DND-41 (cell line): ENCODE measurements around the gene STPG2.
A peak's percentile ranks its signal among the peaks of the same experiment; 100 is the strongest.
"Not testable (repeated sequence)": the region's sequence is repeated elsewhere in the genome, so short reads cannot be mapped to it uniquely, and the experiment has no call there.

Source experiments
- ATAC-seq: fragments of 200-7000 bp; cut with Tn5 transposase; 3 replicates; pipeline ENCODE4 v1.9.1; 2021; ENCODE audit warnings: low read depth; ENCODE audit not compliant: insufficient read depth
- DNase-seq: peaks from one replicate; pipeline ENCODE4 v3.0.0-alpha.2; 2020
- H2AFZ ChIP-seq: 2 replicates; pipeline ENCODE4 v1.6.0; 2012; ENCODE audit warnings: low read depth, low read length
- H3K27ac ChIP-seq: 2 replicates; pipeline ENCODE4 v1.5.1; 2012; ENCODE audit warnings: low read length, inconsistent platforms
- H3K27me3 ChIP-seq: fragments of 200-600 bp; sonication (generic); 2 replicates; pipeline ENCODE4 v1.6.0; 2012; ENCODE audit warnings: low read length, mild to moderate bottlenecking, inconsistent platforms; ENCODE audit not compliant: insufficient read depth, poor library complexity
- H3K36me3 ChIP-seq: 2 replicates; pipeline ENCODE4 v1.5.1; 2012; ENCODE audit warnings: low read length, inconsistent platforms; ENCODE audit not compliant: insufficient read depth
- H3K4me1 ChIP-seq: 2 replicates; pipeline ENCODE4 v1.5.1; 2012; ENCODE audit warnings: mild to moderate bottlenecking, low read length; ENCODE audit not compliant: insufficient read depth
- H3K4me2 ChIP-seq: 2 replicates; pipeline ENCODE4 v1.6.0; 2012; ENCODE audit warnings: mild to moderate bottlenecking, moderate library complexity, low read length, inconsistent platforms; ENCODE audit not compliant: insufficient read depth
- H3K4me3 ChIP-seq, 2 experiments: fragments of 200-600 bp in 1 of 2; shearing (Covaris generic) in 1 of 2; 2 replicates each; pipeline ENCODE4 v1.5.1; 2012 to 2016; ENCODE audit warnings: inconsistent platforms in 2 of 2, low read length in 2 of 2, mild to moderate bottlenecking in 2 of 2, low read depth in 1 of 2, moderate library complexity in 1 of 2
- H3K79me2 ChIP-seq: 2 replicates; pipeline ENCODE4 v1.6.0; 2012; ENCODE audit warnings: low read length, inconsistent platforms; ENCODE audit not compliant: insufficient read depth
- H3K9ac ChIP-seq: 2 replicates; pipeline ENCODE4 v1.6.0; 2012; ENCODE audit warnings: low read depth, mild to moderate bottlenecking, inconsistent platforms, low read length, moderate library complexity
- H3K9me3 ChIP-seq: 2 replicates; pipeline ENCODE4 v1.5.1; 2012; ENCODE audit warnings: low read length, moderate library complexity, mild to moderate bottlenecking, inconsistent platforms; ENCODE audit not compliant: insufficient read depth, severe bottlenecking
- H4K20me1 ChIP-seq: 2 replicates; pipeline ENCODE4 v1.6.0; 2012; ENCODE audit warnings: low read length; ENCODE audit not compliant: insufficient read depth
- EZH2 ChIP-seq: IDR thresholded peaks from 3 replicates; pipeline ENCODE4 v1.6.1; 2012; ENCODE audit warnings: borderline replicate concordance, low read depth, mild to moderate bottlenecking, moderate library complexity, low read length, inconsistent platforms; ENCODE audit not compliant: severe bottlenecking
- TF ChIP-seq, protein P1 (sequence below): IDR thresholded peaks from 2 replicates; pipeline ENCODE4 v1.5.1; 2012; ENCODE audit warnings: borderline replicate concordance, low read length, moderate library complexity, mild to moderate bottlenecking; ENCODE audit not compliant: poor library complexity, severe bottlenecking; ENCODE audit errors: extremely low read depth

Gene STPG2

DNA sequence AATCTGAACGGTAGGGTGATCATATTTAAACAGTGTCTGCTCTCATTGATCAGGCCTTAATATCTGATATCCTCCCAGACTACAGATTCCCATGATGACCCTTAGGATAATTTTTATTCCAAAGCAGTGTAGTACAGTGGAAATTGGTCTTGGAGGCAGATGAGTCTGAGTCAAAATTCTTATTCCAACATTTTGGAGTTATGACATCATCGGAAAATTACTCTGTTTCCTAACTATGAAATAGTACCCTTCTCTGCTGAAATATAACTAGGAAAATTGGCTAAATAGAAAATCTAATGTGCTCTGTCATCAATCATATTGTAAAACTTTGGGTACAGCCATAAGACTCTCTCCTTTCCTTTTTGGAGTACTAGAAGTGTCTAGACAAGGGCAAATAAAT is 583.3 kb downstream of the STPG2 start:
- H4K20me1 ChIP-seq = no peaks in the 10 kb centered on the region
- H3K79me2 ChIP-seq = no peaks in the 10 kb centered on the region
- H3K27me3 ChIP-seq = no peaks in the 10 kb centered on the region
- no peak overlapping the region for H3K27ac ChIP-seq
- peaks cover 4% of the 10 kb centered on the region for H3K9me3 ChIP-seq
- H3K4me1 ChIP-seq = no peaks in the 10 kb centered on the region
- no peak for DNase-seq
- H3K9ac ChIP-seq = no peak overlapping the region
- no peaks in the 10 kb centered on the region for H3K36me3 ChIP-seq
- TF ChIP-seq, protein P1, sequence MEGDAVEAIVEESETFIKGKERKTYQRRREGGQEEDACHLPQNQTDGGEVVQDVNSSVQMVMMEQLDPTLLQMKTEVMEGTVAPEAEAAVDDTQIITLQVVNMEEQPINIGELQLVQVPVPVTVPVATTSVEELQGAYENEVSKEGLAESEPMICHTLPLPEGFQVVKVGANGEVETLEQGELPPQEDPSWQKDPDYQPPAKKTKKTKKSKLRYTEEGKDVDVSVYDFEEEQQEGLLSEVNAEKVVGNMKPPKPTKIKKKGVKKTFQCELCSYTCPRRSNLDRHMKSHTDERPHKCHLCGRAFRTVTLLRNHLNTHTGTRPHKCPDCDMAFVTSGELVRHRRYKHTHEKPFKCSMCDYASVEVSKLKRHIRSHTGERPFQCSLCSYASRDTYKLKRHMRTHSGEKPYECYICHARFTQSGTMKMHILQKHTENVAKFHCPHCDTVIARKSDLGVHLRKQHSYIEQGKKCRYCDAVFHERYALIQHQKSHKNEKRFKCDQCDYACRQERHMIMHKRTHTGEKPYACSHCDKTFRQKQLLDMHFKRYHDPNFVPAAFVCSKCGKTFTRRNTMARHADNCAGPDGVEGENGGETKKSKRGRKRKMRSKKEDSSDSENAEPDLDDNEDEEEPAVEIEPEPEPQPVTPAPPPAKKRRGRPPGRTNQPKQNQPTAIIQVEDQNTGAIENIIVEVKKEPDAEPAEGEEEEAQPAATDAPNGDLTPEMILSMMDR = no peak
- TF ChIP-seq EZH2 = no peak
- no peak overlapping the region for H3K4me2 ChIP-seq
- no peak overlapping the region for H2AFZ ChIP-seq
- H3K4me3 ChIP-seq = no peak overlapping the region
- no peak for ATAC-seq

DNA sequence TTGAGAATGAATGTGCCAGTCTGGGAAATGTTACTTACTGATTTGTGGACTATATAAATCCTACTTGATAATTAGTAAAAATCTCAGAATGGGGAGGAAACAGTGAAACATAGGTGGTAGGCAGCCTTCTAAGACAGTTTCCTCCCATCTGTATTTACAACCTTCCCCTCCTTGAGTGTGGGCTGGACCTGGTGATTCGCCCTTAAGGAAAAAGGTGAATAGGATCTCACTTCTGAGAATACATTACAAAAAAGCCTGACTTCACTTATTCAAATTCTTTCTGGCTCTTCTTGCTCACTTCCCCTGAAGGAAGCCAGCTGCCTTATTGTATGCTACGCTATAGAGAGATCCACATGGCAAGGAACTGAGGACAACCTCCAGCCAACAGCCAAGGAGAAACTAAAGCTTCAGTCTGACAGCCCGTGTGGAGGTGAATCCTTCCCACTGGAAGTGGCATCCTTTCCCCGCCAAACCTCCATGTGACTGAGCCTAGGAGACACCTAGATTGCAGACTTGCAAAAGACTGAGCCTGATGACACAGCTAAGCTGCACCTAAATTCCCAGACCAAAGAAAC is 585.0 kb downstream of the STPG2 start:
- no peaks in the 10 kb centered on the region for H3K4me1 ChIP-seq
- H2AFZ ChIP-seq = no peak overlapping the region
- ATAC-seq (no peak), DNase-seq (no peak)
- no peak overlapping the region for H3K9ac ChIP-seq
- peaks cover 4% of the 10 kb centered on the region for H3K9me3 ChIP-seq
- TF ChIP-seq, protein P1 = no peak
- TF ChIP-seq EZH2 = no peak
- no peaks in the 10 kb centered on the region for H3K79me2 ChIP-seq
- no peak overlapping the region for H3K4me2 ChIP-seq
- H3K27ac ChIP-seq = no peak overlapping the region
- H4K20me1 ChIP-seq = no peaks in the 10 kb centered on the region
- no peak overlapping the region for H3K4me3 ChIP-seq
- no peaks in the 10 kb centered on the region for H3K36me3 ChIP-seq
- H3K27me3 ChIP-seq = no peaks in the 10 kb centered on the region

DNA sequence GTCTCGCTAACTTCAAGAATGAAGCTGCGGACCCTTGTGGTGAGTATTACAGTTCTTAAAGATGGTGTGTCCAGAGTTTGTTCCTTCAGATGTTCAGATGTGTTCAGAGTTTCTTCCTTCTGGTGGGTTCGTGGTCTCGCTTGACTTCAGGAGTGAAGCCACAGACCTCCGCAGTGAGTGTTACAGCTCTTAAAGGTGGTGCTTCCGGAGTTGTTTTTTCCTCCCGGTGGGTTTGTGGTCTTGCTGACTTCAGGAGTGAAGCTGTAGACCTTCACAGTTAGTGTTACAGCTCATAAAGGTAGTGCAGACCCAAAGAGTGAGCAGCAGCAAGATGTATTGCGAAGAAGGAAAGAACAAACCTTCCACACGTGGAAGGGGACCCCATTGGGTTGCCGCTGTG is 592.6 kb downstream of the STPG2 start:
- ATAC-seq = peak; percentile 81
- H3K4me2 ChIP-seq = 0 out of 2 replicates have a peak overlapping the region, but pooled peaks have one; percentile 13

More for the DNA sequence above, 592.6 kb downstream of the STPG2 start:
- Histone ChIP-seq H3K9me3 (peaks cover 13% of the 10 kb centered on the region), H3K27ac (peak overlapping the region; percentile 62), H3K4me1 (peaks cover 22% of the 10 kb centered on the region)
- TF ChIP-seq, protein P1 = peak; percentile 18
- not testable (repeated sequence) for H2AFZ ChIP-seq, H3K79me2 ChIP-seq, H3K36me3 ChIP-seq, H3K4me3 ChIP-seq, H4K20me1 ChIP-seq, H3K27me3 ChIP-seq, H3K9ac ChIP-seq
- DNase-seq = peak; percentile 86
